Fibroblast of lung (primary cell): ENCODE results near the gene JAZF1.

ENCODE experiments used
- CTCF ChIP-seq, 2 donors: IDR thresholded peaks in 1 of 2; conservative IDR thresholded peaks in 1 of 2; 1 replicate in 1 of 2; 2 replicates in 1 of 2; pipeline ENCODE4 v1.5.1; 2011 to 2012; ENCODE audit warnings: low read length in 2 of 2, control low read depth in 1 of 2, inconsistent platforms in 1 of 2, low read depth in 1 of 2, mild to moderate bottlenecking in 1 of 2
- EZH2 ChIP-seq: IDR thresholded peaks from 2 replicates; pipeline ENCODE4 v1.5.1; 2012; ENCODE audit warnings: low read length, control low read depth, mild to moderate bottlenecking; ENCODE audit errors: missing control alignments

- TF ChIP-seq CTCF (conservative IDR thresholded peaks at IDR 0.05 in 1 of 2, IDR thresholded peaks at IDR 0.05 in 1 of 2; ENCODE audit: low read depth in 1 of 2, low read length in 2 of 2) (no peak), EZH2 (no peak)
Measured at GRCh38 chr7:28168393-28169158, 12.0 kb downstream of the JAZF1 start.
